IMR-90 (cell line): ENCODE measurements around the gene C1orf116. TPM values are rescaled to one million over a fixed set of nuclear protein-coding genes. Genes with fewer than 3 reads are reported as not detected.

Experiments
- ATAC-seq: fragments of 200-7000 bp; cut with Tn5 transposase; 2 replicates; pipeline ENCODE4 v1.9.1; 2020; ENCODE audit warnings: low read depth, mild to moderate bottlenecking, moderate library complexity
- BruUV-seq: library from RNA; stranded (reverse); fragments of 400-500 nt; replicated peaks from 2 replicates; lab custom pipeline; 2021; lab: Mats Ljungman, UMichigan
- CTCF ChIA-PET: fragments of 300-600 bp; formaldehyde crosslinking; extraction: SDS; loops from one replicate; lab custom pipeline; 2021; ENCODE audit warnings: antibody characterized with exemption; lab: Yijun Ruan, JAX
- POLR2A ChIA-PET: fragments of 300-600 bp; sonication (Branson Sonifier 250); formaldehyde crosslinking; loops from one replicate; lab custom pipeline; 2022; ENCODE audit warnings: antibody characterized with exemption; ENCODE audit not compliant: unreplicated experiment; lab: Charles Lee
- DNase-seq: peaks from one replicate; pipeline ENCODE4 v3.0.0; 2013
- H2AFZ ChIP-seq: replicated peaks from 2 replicates; pipeline ENCODE3; 2013; ENCODE audit warnings: low read length, mild to moderate bottlenecking; ENCODE audit not compliant: poor library complexity
- H2AK5ac ChIP-seq: 2 replicates; pipeline ENCODE4 v1.6.1; 2013; ENCODE audit warnings: low read depth, low read length, inconsistent platforms
- H2AK9ac ChIP-seq: replicated peaks from 2 replicates; pipeline ENCODE3; 2013; ENCODE audit warnings: mild to moderate bottlenecking, low read depth, low read length, moderate library complexity; ENCODE audit not compliant: poor library complexity
- H2BK120ac ChIP-seq: 2 replicates; pipeline ENCODE4 v1.6.1; 2013; ENCODE audit warnings: low read depth, low read length, inconsistent platforms
- H2BK15ac ChIP-seq: 3 replicates; pipeline ENCODE4 v1.6.1; 2013; ENCODE audit warnings: low read depth, low read length, inconsistent platforms
- H2BK20ac ChIP-seq: 2 replicates; pipeline ENCODE4 v1.6.1; 2013; ENCODE audit warnings: low read depth, mild to moderate bottlenecking, inconsistent platforms, low read length, moderate library complexity
- H2BK5ac ChIP-seq: 2 replicates; pipeline ENCODE4 v1.6.1; 2013; ENCODE audit warnings: mild to moderate bottlenecking, low read depth, low read length, inconsistent platforms; ENCODE audit not compliant: poor library complexity, severe bottlenecking
- H3K14ac ChIP-seq: replicated peaks from 2 replicates; pipeline ENCODE4 v1.6.1; 2013; ENCODE audit warnings: low read depth, low read length, inconsistent platforms
- H3K18ac ChIP-seq: 2 replicates; pipeline ENCODE4 v1.6.1; 2013; ENCODE audit warnings: low read depth, low read length, control low read depth
- H3K23ac ChIP-seq: 2 replicates; pipeline ENCODE4 v1.6.1; 2013; ENCODE audit warnings: low read depth, low read length, inconsistent platforms
- H3K27ac ChIP-seq: 2 replicates; pipeline ENCODE4 v1.5.1; 2013; ENCODE audit warnings: mild to moderate bottlenecking, control low read depth, low read length; ENCODE audit not compliant: insufficient read depth
- H3K27me3 ChIP-seq: 2 replicates; pipeline ENCODE4 v1.6.1; 2013; ENCODE audit warnings: low read length; ENCODE audit not compliant: control insufficient read depth, insufficient read depth
- H3K36me3 ChIP-seq: 2 replicates; pipeline ENCODE4 v1.6.1; 2013; ENCODE audit warnings: low read length, mixed read lengths; ENCODE audit not compliant: control insufficient read depth, insufficient read depth
- H3K4ac ChIP-seq: 2 replicates; pipeline ENCODE4 v1.6.1; 2013; ENCODE audit warnings: low read depth, low read length, inconsistent platforms
- H3K4me1 ChIP-seq: 2 replicates; pipeline ENCODE4 v1.6.1; 2013; ENCODE audit warnings: low read length, mixed read lengths; ENCODE audit not compliant: control insufficient read depth, insufficient read depth
- H3K4me2 ChIP-seq: 2 replicates; pipeline ENCODE4 v1.6.1; 2013; ENCODE audit warnings: low read depth, mild to moderate bottlenecking, control low read depth, low read length, moderate library complexity
- H3K4me3 ChIP-seq: 2 replicates; pipeline ENCODE4 v1.5.1; 2013; ENCODE audit warnings: low read depth, mild to moderate bottlenecking, control low read depth, low read length, moderate library complexity; ENCODE audit not compliant: insufficient read depth
- H3K56ac ChIP-seq: 2 replicates; pipeline ENCODE4 v1.6.1; 2013; ENCODE audit warnings: low read length, inconsistent platforms; ENCODE audit not compliant: insufficient read depth; ENCODE audit errors: extremely low read depth
- H3K79me1 ChIP-seq, 2 experiments: 2 replicates each; pipeline ENCODE4 v1.6.1; 2013; ENCODE audit warnings: low read length in 2 of 2, inconsistent platforms in 1 of 2, low read depth in 1 of 2
- H3K9ac ChIP-seq: 2 replicates; pipeline ENCODE4 v1.6.1; 2013; ENCODE audit warnings: low read depth, low read length, control low read depth
- H3K9me1 ChIP-seq: 2 replicates; pipeline ENCODE4 v1.6.1; 2013; ENCODE audit warnings: low read length, inconsistent platforms; ENCODE audit not compliant: insufficient read depth
- H3K9me3 ChIP-seq: 2 replicates; pipeline ENCODE4 v1.6.1; 2013; ENCODE audit warnings: low read length; ENCODE audit not compliant: control insufficient read depth, insufficient read depth
- H4K20me1 ChIP-seq: 2 replicates; pipeline ENCODE4 v1.6.1; 2013; ENCODE audit warnings: low read length, inconsistent platforms; ENCODE audit not compliant: insufficient read depth
- H4K5ac ChIP-seq: 2 replicates; pipeline ENCODE4 v1.6.1; 2013; ENCODE audit warnings: mild to moderate bottlenecking, low read depth, low read length, control low read depth
- H4K8ac ChIP-seq, 2 experiments: 2 replicates each; pipeline ENCODE4 v1.6.1; 2013; ENCODE audit warnings: low read depth in 2 of 2, low read length in 2 of 2, control low read depth in 1 of 2, inconsistent platforms in 1 of 2
- H4K91ac ChIP-seq: 2 replicates; pipeline ENCODE4 v1.6.1; 2013; ENCODE audit warnings: low read depth, low read length, inconsistent platforms; ENCODE audit not compliant: insufficient read depth
- BHLHE40 ChIP-seq: fragments of 150-350 bp; IDR thresholded peaks from 2 replicates; pipeline ENCODE4 v1.6.1; 2016; ENCODE audit warnings: mild to moderate bottlenecking, low read depth, low read length
- CEBPB ChIP-seq: IDR thresholded peaks from 2 replicates; pipeline ENCODE4 v1.6.1; 2012; ENCODE audit warnings: low read depth, low read length, improper control_type of control experiment
- MAZ ChIP-seq: IDR thresholded peaks from 2 replicates; pipeline ENCODE4 v1.6.1; 2012; ENCODE audit warnings: low read depth, mild to moderate bottlenecking, low read length, improper control_type of control experiment, moderate library complexity, borderline replicate concordance
- NFE2L2 ChIP-seq: fragments of 150-350 bp; IDR thresholded peaks from 2 replicates; pipeline ENCODE4 v1.6.1; 2016; ENCODE audit warnings: low read depth, mild to moderate bottlenecking, low read length
- POLR2A ChIP-seq: IDR thresholded peaks from 2 replicates; pipeline ENCODE4 v1.6.1; 2012; ENCODE audit warnings: mild to moderate bottlenecking, low read depth, low read length
- RAD21 ChIP-seq: IDR thresholded peaks from 2 replicates; pipeline ENCODE4 v1.6.1; 2012; ENCODE audit warnings: low read length, improper control_type of control experiment
- RCOR1 ChIP-seq: IDR thresholded peaks from 2 replicates; pipeline ENCODE4 v1.6.1; 2012; ENCODE audit warnings: mild to moderate bottlenecking, low read length, improper control_type of control experiment; ENCODE audit not compliant: insufficient replicate concordance
- RFX5 ChIP-seq: IDR thresholded peaks from 2 replicates; pipeline ENCODE4 v1.8.0; 2012; ENCODE audit warnings: low read depth, mild to moderate bottlenecking, low read length, moderate library complexity
- SMC3 ChIP-seq: fragments of 150-350 bp; IDR thresholded peaks from 2 replicates; pipeline ENCODE4 v1.6.1; 2016; ENCODE audit warnings: low read depth, mild to moderate bottlenecking, antibody characterized with exemption, low read length, moderate library complexity
- WGBS, 2 experiments: methylation state at CpG; one replicate each; pipeline versions ENCODE4 v1.1.5 to v1.1.7; 2013; ENCODE audit warnings: missing lambda C conversion rate in 2 of 2; ENCODE audit not compliant: insufficient read length in 1 of 2; ENCODE audit errors: extremely low coverage in 2 of 2; 5-methylcytosine and 5-hydroxymethylcytosine counted together
- dilution Hi-C: fragments of 300-500 bp; cut with HindIII; formaldehyde crosslinking; loops from one replicate; pipeline ENCODE4 v1.14.3; 2018; ENCODE audit warnings: low sequenced_read_pairs; ENCODE audit not compliant: unreplicated experiment
- in situ Hi-C: fragments of 300-500 bp; cut with MboI; formaldehyde crosslinking; loops from 3 replicates; pipeline ENCODE4 v1.14.3; 2019; ENCODE audit warnings: low sequenced_read_pairs, inconsistent platforms, mixed read lengths
- intact Hi-C: fragments of 100-400 bp; cut with micrococcal nuclease; formaldehyde crosslinking; loops from 2 replicates; pipeline ENCODE4 v1.10.0; 2022
- polyA plus RNA-seq, 3 experiments: library from polyadenylated mRNA; depleted of rRNA; stranded (reverse); fragments of >200 nt; gene quantifications; 2 replicates each; pipeline ENCODE4 v1.2.3, GENCODE V29; 2012; ENCODE audit warnings: low replicate concordance in 1 of 3
- total RNA-seq: library from RNA; depleted of rRNA; stranded (reverse); fragments of >200 nt; gene quantifications from 2 replicates; pipeline ENCODE4 v1.2.3, GENCODE V29; 2012
- TF ChIP-seq, protein P1 (sequence below): fragments of 150-350 bp; IDR thresholded peaks from 2 replicates; pipeline ENCODE4 v1.6.1; 2017; ENCODE audit warnings: mild to moderate bottlenecking, antibody characterized with exemption, low read length, low read depth
- TF ChIP-seq, protein P2 (sequence below): fragments of 150-350 bp; IDR thresholded peaks from 2 replicates; pipeline ENCODE4 v1.6.1; 2016; ENCODE audit warnings: low read depth, mild to moderate bottlenecking, low read length, moderate library complexity, borderline replicate concordance

The C1orf116 gene
- total and polyA plus RNA-seq, 2 of the 4 experiments (the other 2 are of a cell fraction) = under 0.01 to 0.03 TPM

DNA sequence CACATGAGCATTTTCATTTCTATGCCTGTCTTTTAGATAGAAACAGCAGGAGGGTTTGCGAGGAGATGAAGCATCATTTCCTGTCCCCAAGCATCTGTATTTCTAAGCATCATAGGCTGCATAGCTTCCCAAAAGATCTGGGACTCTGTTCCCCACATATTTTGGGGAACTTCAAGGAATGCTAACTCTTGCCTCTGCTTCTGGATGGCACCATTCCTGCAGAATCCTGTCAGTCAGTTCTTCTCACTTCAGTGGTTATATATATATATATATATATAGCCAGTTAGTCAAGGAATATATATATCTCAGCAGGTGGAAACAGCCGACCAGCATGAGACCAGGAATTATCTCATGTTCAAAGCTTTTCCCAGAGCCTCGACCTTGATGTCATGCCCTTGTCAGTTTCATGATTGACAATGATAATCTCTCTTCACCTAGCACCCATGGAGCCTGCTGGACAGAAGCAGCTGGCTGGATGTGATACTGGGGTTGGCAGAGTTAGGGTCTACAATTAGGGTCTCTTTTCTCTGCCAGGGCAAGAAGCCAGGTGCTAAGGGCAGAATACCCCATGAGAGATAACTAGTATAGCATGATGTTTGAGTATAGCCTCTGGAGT is 22.9 kb upstream of the C1orf116 start:
- dilution Hi-C loops = no loop called here
- in situ Hi-C loops = no loop called here
- POLR2A ChIA-PET = no interaction called here

More for the DNA sequence above, 22.9 kb upstream of the C1orf116 start:
- Histone ChIP-seq H4K5ac (no peak overlapping the region), H2BK15ac (no peak overlapping the region), H3K9me1 (peaks cover 7% of the 10 kb centered on the region), H3K36me3 (no peaks in the 10 kb centered on the region), H3K4me3 (no peak overlapping the region), H3K9ac (no peak overlapping the region), H3K14ac (no peak overlapping the region), H2AK9ac (no peak overlapping the region), H3K56ac (no peak overlapping the region), H2BK5ac (no peak overlapping the region), H2AFZ (no peak overlapping the region), H3K79me1 (peaks cover 0 to 8% of the 10 kb centered on the region in 2 experiments; a peak in 1 of 4 replicates), H2BK120ac (no peak overlapping the region), H3K27me3 (peaks cover 7% of the 10 kb centered on the region), H3K4me2 (no peak overlapping the region), H3K4me1 (0 out of 2 replicates have a peak, but pooled peaks cover 2% of the 10 kb centered on the region), H3K27ac (no peak overlapping the region), H3K9me3 (no peaks in the 10 kb centered on the region), H2AK5ac (no peak overlapping the region), H4K91ac (no peak overlapping the region), H3K18ac (no peak overlapping the region), H3K4ac (no peak overlapping the region), H3K23ac (no peak overlapping the region), H4K20me1 (no peaks in the 10 kb centered on the region), H2BK20ac (no peak overlapping the region), H4K8ac (no peak overlapping the region)
- no CpG with 5 or more reads among the region's 3 CpGs for WGBS, 2 experiments
- BruUV-seq = no TSS peak
- TF ChIP-seq SMC3 (no peak), POLR2A (no peak), MAZ (no peak), CEBPB (no peak), RCOR1 (no peak), NFE2L2 (no peak), RFX5 (no peak), BHLHE40 (no peak), RAD21 (no peak)
- TF ChIP-seq, protein P1, sequence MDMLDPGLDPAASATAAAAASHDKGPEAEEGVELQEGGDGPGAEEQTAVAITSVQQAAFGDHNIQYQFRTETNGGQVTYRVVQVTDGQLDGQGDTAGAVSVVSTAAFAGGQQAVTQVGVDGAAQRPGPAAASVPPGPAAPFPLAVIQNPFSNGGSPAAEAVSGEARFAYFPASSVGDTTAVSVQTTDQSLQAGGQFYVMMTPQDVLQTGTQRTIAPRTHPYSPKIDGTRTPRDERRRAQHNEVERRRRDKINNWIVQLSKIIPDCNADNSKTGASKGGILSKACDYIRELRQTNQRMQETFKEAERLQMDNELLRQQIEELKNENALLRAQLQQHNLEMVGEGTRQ = no peak
- TF ChIP-seq, protein P2, sequence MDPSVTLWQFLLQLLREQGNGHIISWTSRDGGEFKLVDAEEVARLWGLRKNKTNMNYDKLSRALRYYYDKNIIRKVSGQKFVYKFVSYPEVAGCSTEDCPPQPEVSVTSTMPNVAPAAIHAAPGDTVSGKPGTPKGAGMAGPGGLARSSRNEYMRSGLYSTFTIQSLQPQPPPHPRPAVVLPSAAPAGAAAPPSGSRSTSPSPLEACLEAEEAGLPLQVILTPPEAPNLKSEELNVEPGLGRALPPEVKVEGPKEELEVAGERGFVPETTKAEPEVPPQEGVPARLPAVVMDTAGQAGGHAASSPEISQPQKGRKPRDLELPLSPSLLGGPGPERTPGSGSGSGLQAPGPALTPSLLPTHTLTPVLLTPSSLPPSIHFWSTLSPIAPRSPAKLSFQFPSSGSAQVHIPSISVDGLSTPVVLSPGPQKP = no peak
- CTCF ChIA-PET = no interaction called here
- ATAC-seq (no peak), DNase-seq (no peak)
- intact Hi-C loops = no loop called here
